ENCODE results near the gene CDK18.

CDK18 gene

GRCh38 chr1:205532996-205533735 lies 28.7 kb downstream of the CDK18 start:
- peaks cover 19% of the 10 kb centered on the region for H3K36me3 ChIP-seq (ENCODE audit: control insufficient read depth, insufficient read depth, low read length)
- H3K4me3 ChIP-seq (ENCODE audit: low read depth, low read length): no peak overlapping the region
- no peak overlapping the region for H3K27ac ChIP-seq (ENCODE audit: low read depth, low read length)
- H3K9me3 ChIP-seq (ENCODE audit: control insufficient read depth, insufficient read depth, low read length): no peaks in the 10 kb centered on the region
- peaks cover 7% of the 10 kb centered on the region; the same call in 1 of the 2 replicates for H3K27me3 ChIP-seq (ENCODE audit: control insufficient read depth, insufficient read depth, low read length)
- no peak overlapping the region for H3K9ac ChIP-seq (ENCODE audit: low read depth, low read length)
- H3K4me1 ChIP-seq (ENCODE audit: control insufficient read depth, insufficient read depth, low read length): 0 out of 2 replicates have a peak, but pooled peaks cover 7% of the 10 kb centered on the region

- Histone ChIP-seq H3K27ac (ENCODE audit: low read depth, low read length) (no peak overlapping the region), H3K27me3 (ENCODE audit: control insufficient read depth, insufficient read depth, low read length) (peaks cover 11% of the 10 kb centered on the region; the same call in 1 of the 2 replicates), H3K4me1 (ENCODE audit: control insufficient read depth, insufficient read depth, low read length) (0 out of 2 replicates have a peak, but pooled peaks cover 5% of the 10 kb centered on the region), H3K9ac (ENCODE audit: low read depth, low read length) (no peak overlapping the region), H3K9me3 (ENCODE audit: control insufficient read depth, insufficient read depth, low read length) (no peaks in the 10 kb centered on the region), H3K36me3 (ENCODE audit: control insufficient read depth, insufficient read depth, low read length) (peaks cover 19% of the 10 kb centered on the region), H3K4me3 (ENCODE audit: low read depth, low read length) (no peak overlapping the region)
Measured at GRCh38 chr1:205533748-205534443, 29.4 kb downstream of the CDK18 start.

GRCh38 chr1:205534444-205534985 lies 30.0 kb downstream of the CDK18 start:
- peaks cover 16% of the 10 kb centered on the region for H3K36me3 ChIP-seq (ENCODE audit: control insufficient read depth, insufficient read depth, low read length)
- H3K27me3 ChIP-seq (ENCODE audit: control insufficient read depth, insufficient read depth, low read length): peaks cover 14% of the 10 kb centered on the region; the same call in 1 of the 2 replicates
- H3K9ac ChIP-seq (ENCODE audit: low read depth, low read length): no peak overlapping the region
- H3K4me3 ChIP-seq (ENCODE audit: low read depth, low read length): no peak overlapping the region
- H3K4me1 ChIP-seq (ENCODE audit: control insufficient read depth, insufficient read depth, low read length): no peaks in the 10 kb centered on the region
- H3K9me3 ChIP-seq (ENCODE audit: control insufficient read depth, insufficient read depth, low read length): no peaks in the 10 kb centered on the region
- H3K27ac ChIP-seq (ENCODE audit: low read depth, low read length): no peak overlapping the region

GRCh38 chr1:205535096-205535495 lies 30.6 kb downstream of the CDK18 start:
- Histone ChIP-seq H3K27me3 (ENCODE audit: control insufficient read depth, insufficient read depth, low read length) (peaks cover 13% of the 10 kb centered on the region; the same call in 1 of the 2 replicates), H3K9me3 (ENCODE audit: control insufficient read depth, insufficient read depth, low read length) (no peaks in the 10 kb centered on the region), H3K27ac (ENCODE audit: low read depth, low read length) (no peak overlapping the region), H3K36me3 (ENCODE audit: control insufficient read depth, insufficient read depth, low read length) (peaks cover 13% of the 10 kb centered on the region), H3K4me3 (ENCODE audit: low read depth, low read length) (no peak overlapping the region), H3K4me1 (ENCODE audit: control insufficient read depth, insufficient read depth, low read length) (no peaks in the 10 kb centered on the region), H3K9ac (ENCODE audit: low read depth, low read length) (no peak overlapping the region)

GRCh38 chr1:205535866-205536758 lies 31.6 kb downstream of the CDK18 start:
- no peak overlapping the region for H3K4me3 ChIP-seq (ENCODE audit: low read depth, low read length)
- H3K27me3 ChIP-seq (ENCODE audit: control insufficient read depth, insufficient read depth, low read length): peaks cover 13% of the 10 kb centered on the region; the same call in 1 of the 2 replicates
- H3K9ac ChIP-seq (ENCODE audit: low read depth, low read length): no peak overlapping the region
- H3K36me3 ChIP-seq (ENCODE audit: control insufficient read depth, insufficient read depth, low read length): peaks cover 8% of the 10 kb centered on the region
- H3K4me1 ChIP-seq (ENCODE audit: control insufficient read depth, insufficient read depth, low read length): no peaks in the 10 kb centered on the region
- no peaks in the 10 kb centered on the region for H3K9me3 ChIP-seq (ENCODE audit: control insufficient read depth, insufficient read depth, low read length)
- H3K27ac ChIP-seq (ENCODE audit: low read depth, low read length): no peak overlapping the region

GRCh38 chr1:205536759-205537361 lies 32.4 kb downstream of the CDK18 start:
- H3K27me3 ChIP-seq (ENCODE audit: control insufficient read depth, insufficient read depth, low read length): peaks cover 20% of the 10 kb centered on the region; the same call in 1 of the 2 replicates
- no peaks in the 10 kb centered on the region for H3K4me1 ChIP-seq (ENCODE audit: control insufficient read depth, insufficient read depth, low read length)
- H3K27ac ChIP-seq (ENCODE audit: low read depth, low read length): no peak overlapping the region
- H3K9ac ChIP-seq (ENCODE audit: low read depth, low read length): no peak overlapping the region
- H3K4me3 ChIP-seq (ENCODE audit: low read depth, low read length): no peak overlapping the region
- no peaks in the 10 kb centered on the region for H3K9me3 ChIP-seq (ENCODE audit: control insufficient read depth, insufficient read depth, low read length)
- H3K36me3 ChIP-seq (ENCODE audit: control insufficient read depth, insufficient read depth, low read length): peaks cover under 1% of the 10 kb centered on the region; the same call in 1 of the 2 replicates

GRCh38 chr1:205537386-205538018 lies 33.0 kb downstream of the CDK18 start:
- Histone ChIP-seq H3K4me1 (ENCODE audit: control insufficient read depth, insufficient read depth, low read length) (no peaks in the 10 kb centered on the region), H3K36me3 (ENCODE audit: control insufficient read depth, insufficient read depth, low read length) (no peaks in the 10 kb centered on the region), H3K27me3 (ENCODE audit: control insufficient read depth, insufficient read depth, low read length) (peaks cover 22% of the 10 kb centered on the region; the same call in 1 of the 2 replicates), H3K27ac (ENCODE audit: low read depth, low read length) (no peak overlapping the region), H3K4me3 (ENCODE audit: low read depth, low read length) (no peak overlapping the region), H3K9ac (ENCODE audit: low read depth, low read length) (no peak overlapping the region), H3K9me3 (ENCODE audit: control insufficient read depth, insufficient read depth, low read length) (no peaks in the 10 kb centered on the region)

GRCh38 chr1:205538235-205538840 lies 33.9 kb downstream of the CDK18 start:
- Histone ChIP-seq H3K27me3 (ENCODE audit: control insufficient read depth, insufficient read depth, low read length) (peaks cover 22% of the 10 kb centered on the region; the same call in 1 of the 2 replicates), H3K27ac (ENCODE audit: low read depth, low read length) (no peak overlapping the region), H3K9me3 (ENCODE audit: control insufficient read depth, insufficient read depth, low read length) (no peaks in the 10 kb centered on the region), H3K9ac (ENCODE audit: low read depth, low read length) (no peak overlapping the region), H3K36me3 (ENCODE audit: control insufficient read depth, insufficient read depth, low read length) (no peaks in the 10 kb centered on the region), H3K4me3 (ENCODE audit: low read depth, low read length) (no peak overlapping the region), H3K4me1 (ENCODE audit: control insufficient read depth, insufficient read depth, low read length) (no peaks in the 10 kb centered on the region)

GRCh38 chr1:205541161-205541886 lies 36.9 kb downstream of the CDK18 start:
- H3K4me3 ChIP-seq (ENCODE audit: low read depth, low read length): no peak overlapping the region
- H3K36me3 ChIP-seq (ENCODE audit: control insufficient read depth, insufficient read depth, low read length): no peaks in the 10 kb centered on the region
- H3K4me1 ChIP-seq (ENCODE audit: control insufficient read depth, insufficient read depth, low read length): peaks cover 7% of the 10 kb centered on the region
- peaks cover 17% of the 10 kb centered on the region; the same call in 1 of the 2 replicates for H3K27me3 ChIP-seq (ENCODE audit: control insufficient read depth, insufficient read depth, low read length)
- H3K9me3 ChIP-seq (ENCODE audit: control insufficient read depth, insufficient read depth, low read length): no peaks in the 10 kb centered on the region
- H3K27ac ChIP-seq (ENCODE audit: low read depth, low read length): no peak overlapping the region
- no peak overlapping the region for H3K9ac ChIP-seq (ENCODE audit: low read depth, low read length)
